Lower lobe of right lung (tissue), 2 donors: ENCODE data around the gene PNLIPRP2. TPM values are rescaled to one million over a fixed set of nuclear protein-coding genes. Genes with fewer than 3 reads are reported as not detected.

Experiments used
- ATAC-seq, 2 donors: fragments of 200-7000 bp; cut with Tn5 transposase; one replicate each; pipeline ENCODE4 v1.9.1; 2020 to 2022; ENCODE audit warnings: mild to moderate bottlenecking in 2 of 2, moderate library complexity in 2 of 2
- DNase-seq: peaks from one replicate; pipeline ENCODE4 v3.0.0-alpha.2; 2020
- H3K27ac ChIP-seq: fragments of 200-600 bp; one replicate; pipeline ENCODE4 v1.8.0; 2022
- H3K27me3 ChIP-seq: fragments of 200-600 bp; one replicate; pipeline ENCODE4 v1.8.0; 2022; ENCODE audit warnings: low read depth
- H3K36me3 ChIP-seq: fragments of 200-600 bp; one replicate; pipeline ENCODE4 v1.8.0; 2022; ENCODE audit warnings: mild to moderate bottlenecking
- H3K4me1 ChIP-seq: fragments of 200-600 bp; one replicate; pipeline ENCODE4 v1.8.0; 2022
- H3K4me3 ChIP-seq: fragments of 200-600 bp; one replicate; pipeline ENCODE4 v1.8.0; 2022; ENCODE audit warnings: mild to moderate bottlenecking
- H3K9me3 ChIP-seq: fragments of 200-600 bp; one replicate; pipeline ENCODE4 v1.8.0; 2022
- intact Hi-C: fragments of 100-400 bp; cut with DNase I; formaldehyde crosslinking; loops from one replicate; pipeline ENCODE4 v1.11.0; 2022
- total RNA-seq: library from RNA; stranded (reverse); fragmentation: NEBNext Ultra II Directional; extraction: Animal tissue kit (Norgen Biotek cat#: 25700); gene quantifications from one replicate; pipeline ENCODE4 v1.2.1, GENCODE V29; 2021
- TF ChIP-seq, protein P1 (sequence below): fragments of 200-600 bp; IDR thresholded peaks from one replicate; pipeline ENCODE4 v1.8.0; 2022; ENCODE audit warnings: antibody characterized with exemption, mild to moderate bottlenecking
- donor health status: DM: no; HTN: yes; CAD: no; lungs with severe emphysema.

Gene PNLIPRP2
- total RNA-seq, 1 donor from 2014 or later = not detected

GRCh38 chr10:116637830-116638229 lies 17.1 kb downstream of the PNLIPRP2 start:
- H3K9me3 ChIP-seq = no peaks in the 10 kb centered on the region
- H3K27ac ChIP-seq = no peak overlapping the region
- no peaks in the 10 kb centered on the region for H3K36me3 ChIP-seq
- intact Hi-C loops = no loop called here
- TF ChIP-seq, protein P1, sequence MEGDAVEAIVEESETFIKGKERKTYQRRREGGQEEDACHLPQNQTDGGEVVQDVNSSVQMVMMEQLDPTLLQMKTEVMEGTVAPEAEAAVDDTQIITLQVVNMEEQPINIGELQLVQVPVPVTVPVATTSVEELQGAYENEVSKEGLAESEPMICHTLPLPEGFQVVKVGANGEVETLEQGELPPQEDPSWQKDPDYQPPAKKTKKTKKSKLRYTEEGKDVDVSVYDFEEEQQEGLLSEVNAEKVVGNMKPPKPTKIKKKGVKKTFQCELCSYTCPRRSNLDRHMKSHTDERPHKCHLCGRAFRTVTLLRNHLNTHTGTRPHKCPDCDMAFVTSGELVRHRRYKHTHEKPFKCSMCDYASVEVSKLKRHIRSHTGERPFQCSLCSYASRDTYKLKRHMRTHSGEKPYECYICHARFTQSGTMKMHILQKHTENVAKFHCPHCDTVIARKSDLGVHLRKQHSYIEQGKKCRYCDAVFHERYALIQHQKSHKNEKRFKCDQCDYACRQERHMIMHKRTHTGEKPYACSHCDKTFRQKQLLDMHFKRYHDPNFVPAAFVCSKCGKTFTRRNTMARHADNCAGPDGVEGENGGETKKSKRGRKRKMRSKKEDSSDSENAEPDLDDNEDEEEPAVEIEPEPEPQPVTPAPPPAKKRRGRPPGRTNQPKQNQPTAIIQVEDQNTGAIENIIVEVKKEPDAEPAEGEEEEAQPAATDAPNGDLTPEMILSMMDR = no peak
- H3K4me1 ChIP-seq = no peaks in the 10 kb centered on the region
- no peak for ATAC-seq
- no peak for DNase-seq
- no peak overlapping the region for H3K4me3 ChIP-seq
- H3K27me3 ChIP-seq = no peaks in the 10 kb centered on the region

GRCh38 chr10:116646502-116646901 lies 25.7 kb downstream of the PNLIPRP2 start:
- DNase-seq = no peak
- no peak for ATAC-seq
- Histone ChIP-seq H3K27ac (no peak overlapping the region), H3K4me3 (no peak overlapping the region), H3K27me3 (peaks cover 3% of the 10 kb centered on the region), H3K36me3 (no peaks in the 10 kb centered on the region), H3K9me3 (peaks cover 6% of the 10 kb centered on the region), H3K4me1 (no peaks in the 10 kb centered on the region)
- intact Hi-C loops = no loop called here
- TF ChIP-seq, protein P1 = no peak

GRCh38 chr10:116648903-116649302 lies 28.1 kb downstream of the PNLIPRP2 start:
- H3K9me3 ChIP-seq = peaks cover 6% of the 10 kb centered on the region
- intact Hi-C loops = no loop called here
- no peak overlapping the region for H3K27ac ChIP-seq
- TF ChIP-seq, protein P1 = no peak
- H3K27me3 ChIP-seq = no peaks in the 10 kb centered on the region
- no peak overlapping the region for H3K4me3 ChIP-seq
- DNase-seq (no peak), ATAC-seq (no peak)
- H3K36me3 ChIP-seq = no peaks in the 10 kb centered on the region
- H3K4me1 ChIP-seq = no peaks in the 10 kb centered on the region

- no peak for DNase-seq
- H3K4me1 ChIP-seq = no peaks in the 10 kb centered on the region
- intact Hi-C loops = no loop called here
- no peak for ATAC-seq
- TF ChIP-seq, protein P1 = no peak
- peaks cover 6% of the 10 kb centered on the region for H3K9me3 ChIP-seq
- no peaks in the 10 kb centered on the region for H3K36me3 ChIP-seq
- H3K27me3 ChIP-seq = peaks cover 3% of the 10 kb centered on the region
- no peak overlapping the region for H3K4me3 ChIP-seq
- H3K27ac ChIP-seq = no peak overlapping the region
These were observed 33.1 kb downstream of the PNLIPRP2 start for GRCh38 chr10:116653885-116654284.

DNA sequence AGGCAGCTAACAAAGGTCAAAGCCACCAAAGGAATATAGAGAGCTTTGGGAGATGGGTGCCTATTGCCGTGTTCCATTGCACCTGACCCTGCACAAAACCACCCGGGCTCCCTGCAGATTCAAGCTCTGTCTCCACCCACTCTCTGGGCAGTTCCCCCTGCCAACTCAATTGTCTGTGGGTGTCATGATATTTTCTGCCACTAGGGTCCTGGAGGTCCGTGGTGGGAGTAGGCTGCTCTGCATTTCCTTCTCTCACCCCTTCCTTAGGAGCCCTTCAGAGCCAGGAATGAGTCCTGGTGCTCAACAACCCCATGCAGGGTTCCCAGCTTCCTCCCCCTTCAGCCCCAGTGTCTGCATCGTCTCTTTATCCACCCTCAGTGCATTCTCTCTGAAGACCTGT lies 34.1 kb downstream of the PNLIPRP2 start:
- Histone ChIP-seq H3K27ac (no peak overlapping the region), H3K4me1 (no peaks in the 10 kb centered on the region), H3K36me3 (no peaks in the 10 kb centered on the region), H3K4me3 (no peak overlapping the region), H3K9me3 (peaks cover 5% of the 10 kb centered on the region), H3K27me3 (peaks cover 3% of the 10 kb centered on the region)
- ATAC-seq = no peak
- intact Hi-C loops = no loop called here
- no peak for DNase-seq
- TF ChIP-seq, protein P1 = no peak

DNA sequence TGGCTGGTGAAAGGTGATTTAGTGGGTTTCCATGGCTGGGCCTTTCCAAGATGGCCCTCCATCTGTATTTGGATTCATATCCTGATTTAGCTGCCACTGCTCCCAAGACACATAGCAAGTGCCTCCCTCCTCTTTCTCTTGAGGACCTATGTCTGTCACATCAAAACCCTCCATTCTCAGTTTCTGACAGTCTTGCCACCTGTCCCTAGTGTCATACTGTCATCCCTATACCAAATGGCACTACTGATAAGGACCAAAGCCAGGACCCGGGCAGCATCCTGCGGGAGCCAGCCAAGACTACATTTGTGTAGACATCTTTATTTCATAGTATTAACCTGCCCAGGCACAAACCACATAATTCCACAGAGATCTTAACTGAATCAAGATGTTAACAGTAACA lies 34.8 kb downstream of the PNLIPRP2 start:
- Histone ChIP-seq H3K27ac (no peak overlapping the region), H3K36me3 (no peaks in the 10 kb centered on the region), H3K9me3 (no peaks in the 10 kb centered on the region), H3K4me1 (no peaks in the 10 kb centered on the region), H3K27me3 (peaks cover 3% of the 10 kb centered on the region), H3K4me3 (no peak overlapping the region)
- intact Hi-C loops = no loop called here
- DNase-seq = no peak
- no peak for ATAC-seq
- TF ChIP-seq, protein P1 = no peak
